ENCODE results near the gene NCOA3. TPM values are rescaled to one million over a fixed set of nuclear protein-coding genes. Genes with fewer than 3 reads are reported as not detected.
"Not testable (repeated sequence)": the region's sequence is repeated elsewhere in the genome, so short reads cannot be mapped to it uniquely, and the experiment has no call there.

The NCOA3 gene
- total and polyA plus RNA-seq, 7 donors: 4.8 to 51.0 (median 22.8) TPM

- intact Hi-C loops (cut with DNase I): no loop called here
- H3K27ac ChIP-seq: no peak overlapping the region
- H3K9me3 ChIP-seq: no peaks in the 10 kb centered on the region
- no peak for DNase-seq
- no peaks in the 10 kb centered on the region for H3K36me3 ChIP-seq
- H3K4me3 ChIP-seq: no peak overlapping the region
- H3K4me1 ChIP-seq: no peaks in the 10 kb centered on the region
- WGBS, 2 donors: 85 to 93% methylated on average over 9 of the region's 9 CpGs
- no peaks in the 10 kb centered on the region for H3K27me3 ChIP-seq
- TF ChIP-seq EP300 (IDR thresholded peaks at IDR 0.05) (no peak), CTCF (IDR thresholded peaks at IDR 0.05) (no peak), POLR2AphosphoS5 (IDR thresholded peaks at IDR 0.05) (no peak), POLR2A (IDR thresholded peaks at IDR 0.05) (no peak)
Observed at GRCh38 chr20:47459344-47460073, 42.2 kb upstream of the NCOA3 start.

GRCh38 chr20:47460761-47461112 is 41.0 kb upstream of the NCOA3 start:
- intact Hi-C loops (cut with DNase I); H3K27ac ChIP-seq: not testable (repeated sequence)
- 96 to 97% methylated on average over 6 of the region's 6 CpGs for WGBS, 2 donors

GRCh38 chr20:47461120-47461685 is 40.5 kb upstream of the NCOA3 start:
- Histone ChIP-seq H3K4me1 (no peaks in the 10 kb centered on the region), H3K9me3 (no peaks in the 10 kb centered on the region), H3K36me3 (no peaks in the 10 kb centered on the region), H3K4me3 (no peak overlapping the region), H3K27ac (no peak overlapping the region), H3K27me3 (no peaks in the 10 kb centered on the region)
- DNase-seq: no peak
- intact Hi-C loops (cut with DNase I): no loop called here
- 89% methylated on average over 5 of the region's 5 CpGs for WGBS, 2 donors
- TF ChIP-seq EP300 (IDR thresholded peaks at IDR 0.05): no peak
- no peak for TF ChIP-seq CTCF (IDR thresholded peaks at IDR 0.05)

More at GRCh38 chr20:47460761-47461112, 41.0 kb upstream of the NCOA3 start:
- not testable (repeated sequence) for H3K4me1 ChIP-seq, DNase-seq, H3K36me3 ChIP-seq, H3K27me3 ChIP-seq, H3K9me3 ChIP-seq, H3K4me3 ChIP-seq

GRCh38 chr20:47461906-47462305 is 39.8 kb upstream of the NCOA3 start:
- H3K27ac ChIP-seq; H3K27me3 ChIP-seq; H3K4me1 ChIP-seq; H3K4me3 ChIP-seq; H3K9me3 ChIP-seq; intact Hi-C loops (cut with DNase I); DNase-seq; H3K36me3 ChIP-seq: not testable (repeated sequence)
- WGBS, 2 donors: 97 to 99% methylated on average over 5 of the region's 5 CpGs

GRCh38 chr20:47464380-47465101 is 37.1 kb upstream of the NCOA3 start:
- no peaks in the 10 kb centered on the region for H3K27me3 ChIP-seq
- H3K4me3 ChIP-seq: no peak overlapping the region
- TF ChIP-seq CTCF (IDR thresholded peaks at IDR 0.05) (no peak), EP300 (IDR thresholded peaks at IDR 0.05) (peak in 1 of 4 donors; percentile 35), POLR2A (IDR thresholded peaks at IDR 0.05) (no peak), POLR2AphosphoS5 (IDR thresholded peaks at IDR 0.05) (peak in 3 of 4 donors; percentile 26 to 50 (median 38))
- no peaks in the 10 kb centered on the region for H3K9me3 ChIP-seq
- no peaks in the 10 kb centered on the region for H3K4me1 ChIP-seq
- no peaks in the 10 kb centered on the region for H3K36me3 ChIP-seq
- WGBS, 2 donors: 23 to 59% methylated on average over 11 of the region's 11 CpGs
- DNase-seq: peak; percentile 68
- intact Hi-C loops (cut with DNase I): no loop called here
- peak overlapping the region in 2 of 4 donors; percentile 1 to 38 for H3K27ac ChIP-seq
